ENCODE data around the gene RPL39.
A peak's percentile ranks its signal among the peaks of the same experiment; 100 is the strongest.

The RPL39 gene

GRCh38 chrX:119760026-119760877 lies 31.2 kb downstream of the RPL39 start:
- TF ChIP-seq CTCF (IDR thresholded peaks at IDR 0.05; ENCODE audit: control insufficient read depth, extremely low read depth, insufficient read depth) = no peak
- H3K4me3 ChIP-seq (ENCODE audit: low read depth, low read length) = no peak overlapping the region
- no peak for DNase-seq (ENCODE audit: low read depth)

- peak overlapping the region; percentile 56 for H3K4me3 ChIP-seq (ENCODE audit: low read depth, low read length)
- TF ChIP-seq CTCF (IDR thresholded peaks at IDR 0.05; ENCODE audit: control insufficient read depth, extremely low read depth, insufficient read depth) = no peak
- DNase-seq (ENCODE audit: low read depth) = no peak
These were observed 32.1 kb downstream of the RPL39 start for GRCh38 chrX:119759248-119759766.

- H3K4me3 ChIP-seq (ENCODE audit: low read depth, low read length) = peak overlapping the region; percentile 56
- no peak for DNase-seq (ENCODE audit: low read depth)
- no peak for TF ChIP-seq CTCF (IDR thresholded peaks at IDR 0.05; ENCODE audit: control insufficient read depth, extremely low read depth, insufficient read depth)
These were observed 32.6 kb downstream of the RPL39 start for GRCh38 chrX:119758731-119759247.

- no peak for TF ChIP-seq CTCF (IDR thresholded peaks at IDR 0.05; ENCODE audit: control insufficient read depth, extremely low read depth, insufficient read depth)
- peak within 1 kb of the TSS; percentile 56 for H3K4me3 ChIP-seq (ENCODE audit: low read depth, low read length)
- no peak for DNase-seq (ENCODE audit: low read depth)
These were observed 33.3 kb downstream of the RPL39 start, which contains the start of gene SOWAHD for GRCh38 chrX:119757979-119758730. TSS of gene SOWAHD (plus strand) at chrX:119758588. CDS start at chrX:119758668, 80 bp downstream.

- H3K4me3 ChIP-seq (ENCODE audit: low read depth, low read length) = peak overlapping the region; percentile 56
- TF ChIP-seq CTCF (IDR thresholded peaks at IDR 0.05; ENCODE audit: control insufficient read depth, extremely low read depth, insufficient read depth) = no peak
- DNase-seq (ENCODE audit: low read depth) = no peak
These were observed 33.8 kb downstream of the RPL39 start for GRCh38 chrX:119757646-119757978.

GRCh38 chrX:119756926-119757635 lies 34.3 kb downstream of the RPL39 start:
- no peak for DNase-seq (ENCODE audit: low read depth)
- no peak for TF ChIP-seq CTCF (IDR thresholded peaks at IDR 0.05; ENCODE audit: control insufficient read depth, extremely low read depth, insufficient read depth)
- no peak overlapping the region for H3K4me3 ChIP-seq (ENCODE audit: low read depth, low read length)

Measured in LNCaP clone FGC (cell line).